ENCODE results near the gene SEPTIN6. TPM values are rescaled to one million over a fixed set of nuclear protein-coding genes. Genes with fewer than 3 reads are reported as not detected.

The SEPTIN6 gene
- total RNA-seq, 1 experiment from 2014 or later: 62.9 TPM

GRCh38 chrX:119648421-119648775 lies 44.6 kb downstream of the SEPTIN6 start (continued):
- no peak for TF ChIP-seq NFE2L1 (CRISPR knock-in tag; IDR thresholded peaks at IDR 0.05)
- no peak for TF ChIP-seq CDX4 (CRISPR knock-in tag; IDR thresholded peaks at IDR 0.05; ENCODE audit: borderline replicate concordance)
- no peak for TF ChIP-seq AFF4 (CRISPR knock-in tag; IDR thresholded peaks at IDR 0.05; ENCODE audit: borderline replicate concordance)
- TF ChIP-seq ZNF512 (CRISPR knock-in tag; IDR thresholded peaks at IDR 0.05; ENCODE audit: borderline replicate concordance): no peak
- no peak for TF ChIP-seq JUN (CRISPR knock-in tag; IDR thresholded peaks at IDR 0.05)
- no peak for TF ChIP-seq RORB (CRISPR knock-in tag; IDR thresholded peaks at IDR 0.05)
- no peak for TF ChIP-seq SOX15 (CRISPR knock-in tag; IDR thresholded peaks at IDR 0.05)
- TF ChIP-seq ZNF232 (CRISPR knock-in tag; IDR thresholded peaks at IDR 0.05): no peak
- TF ChIP-seq ZNF263 (CRISPR knock-in tag; IDR thresholded peaks at IDR 0.05; ENCODE audit: low read depth): no peak
- TF ChIP-seq ZNF396 (CRISPR knock-in tag; IDR thresholded peaks at IDR 0.05; ENCODE audit: borderline replicate concordance): no peak
- TF ChIP-seq SMAD4 (CRISPR knock-in tag; IDR thresholded peaks at IDR 0.05): no peak

GRCh38 chrX:119647552-119648420 lies 45.2 kb downstream of the SEPTIN6 start:
- Mint-ChIP-seq H3K9me3 (no peaks in the 10 kb centered on the region), H3K27ac (no peak overlapping the region), H3K4me3 (no peak overlapping the region), H3K4me1 (no peaks in the 10 kb centered on the region), H3K36me3 (peaks cover 15% of the 10 kb centered on the region), H3K27me3 (ENCODE audit: low read depth) (no peaks in the 10 kb centered on the region)
- ATAC-seq (no peak), DNase-seq (ENCODE audit: low spot score) (no peak)
- POLR2A ChIA-PET: interaction anchor here (0.8 kb wide), 1 partner anchor 213 kb away, joined by 5 read pairs; no protein-coding TSS in a partner anchor
- CTCF ChIA-PET: no interaction called here
- TF ChIP-seq ZNF423 (CRISPR knock-in tag; IDR thresholded peaks at IDR 0.05) (no peak), ETV6 (CRISPR knock-in tag; IDR thresholded peaks at IDR 0.05) (no peak), PRRX2 (CRISPR knock-in tag; IDR thresholded peaks at IDR 0.05) (no peak), ATF3 (CRISPR knock-in tag; conservative IDR thresholded peaks at IDR 0.05) (no peak), ERG (CRISPR knock-in tag; IDR thresholded peaks at IDR 0.05) (no peak), OVOL2 (CRISPR knock-in tag; IDR thresholded peaks at IDR 0.05; ENCODE audit: borderline replicate concordance) (no peak), SP1 (CRISPR knock-in tag; conservative IDR thresholded peaks at IDR 0.05) (no peak), ZNF317 (CRISPR knock-in tag; IDR thresholded peaks at IDR 0.05; ENCODE audit: borderline replicate concordance, low read depth) (no peak), CREM (CRISPR knock-in tag; IDR thresholded peaks at IDR 0.05) (no peak), ZNF138 (CRISPR knock-in tag; conservative IDR thresholded peaks at IDR 0.05) (no peak), NFATC4 (CRISPR knock-in tag; IDR thresholded peaks at IDR 0.05) (no peak), ESRRA (CRISPR knock-in tag; IDR thresholded peaks at IDR 0.05; ENCODE audit: borderline replicate concordance) (no peak), IRF2 (CRISPR knock-in tag; IDR thresholded peaks at IDR 0.05; ENCODE audit: borderline replicate concordance, low read depth) (no peak), ATF6 (CRISPR knock-in tag; IDR thresholded peaks at IDR 0.05) (no peak)
